Neural cell (in vitro differentiated cells): ENCODE measurements around the gene MED27. TPM values are rescaled to one million over a fixed set of nuclear protein-coding genes. Genes with fewer than 3 reads are reported as not detected.

Experiments
- H2AFZ ChIP-seq: fragments of 200-600, 300-800 bp; sonication (generic), shearing (Covaris generic); 2 replicates; pipeline ENCODE4 v1.6.0; 2014; ENCODE audit warnings: low read depth, mild to moderate bottlenecking, antibody characterized with exemption, low read length, moderate library complexity
- H3F3A ChIP-seq: fragments of 200-600 bp; shearing (Covaris generic); 2 replicates; pipeline ENCODE4 v1.6.1; 2016; ENCODE audit warnings: mild to moderate bottlenecking, moderate library complexity, mixed read lengths, antibody characterized with exemption, low read length; ENCODE audit not compliant: insufficient read depth, poor library complexity, severe bottlenecking
- H3K27ac ChIP-seq: fragments of 200-600, 300-800 bp; sonication (generic), shearing (Covaris generic); 2 replicates; pipeline ENCODE4 v1.5.1; 2014; ENCODE audit warnings: mild to moderate bottlenecking, low read length, moderate library complexity
- H3K27me3 ChIP-seq: fragments of 300-800, 200-600 bp; sonication (generic), shearing (Covaris generic); 2 replicates; pipeline ENCODE4 v1.6.0; 2014; ENCODE audit warnings: mild to moderate bottlenecking, low read depth, low read length, moderate library complexity; ENCODE audit not compliant: insufficient read depth
- H3K36me3 ChIP-seq: fragments of 300-800, 200-600 bp; sonication (generic), shearing (Covaris generic); 2 replicates; pipeline ENCODE4 v1.5.1; 2014; ENCODE audit warnings: mild to moderate bottlenecking, antibody characterized with exemption, low read length, moderate library complexity; ENCODE audit not compliant: insufficient read depth
- H3K4me2 ChIP-seq: fragments of 300-800, 200-600 bp; sonication (generic), shearing (Covaris generic); 2 replicates; pipeline ENCODE4 v1.6.0; 2014; ENCODE audit warnings: mild to moderate bottlenecking, low read length
- H3K4me3 ChIP-seq: fragments of 300-800, 200-600 bp; sonication (generic), shearing (Covaris generic); 2 replicates; pipeline ENCODE4 v1.5.1; 2014; ENCODE audit warnings: mild to moderate bottlenecking, low read length, moderate library complexity
- H3K79me2 ChIP-seq: fragments of 200-600 bp; shearing (Covaris generic); replicated peaks from 2 replicates; pipeline ENCODE4 v1.6.0; 2014; ENCODE audit warnings: mild to moderate bottlenecking, low read length, moderate library complexity; ENCODE audit not compliant: insufficient read depth
- H3K9ac ChIP-seq: fragments of 300-800, 200-600 bp; sonication (generic), shearing (Covaris generic); 2 replicates; pipeline ENCODE4 v1.6.1; 2016; ENCODE audit warnings: mild to moderate bottlenecking, low read length, mixed read lengths
- H3K9me2 ChIP-seq: fragments of 200-600 bp; shearing (Covaris generic); 2 replicates; pipeline ENCODE4 v1.6.1; 2016; ENCODE audit warnings: mild to moderate bottlenecking, low read length, mixed read lengths; ENCODE audit not compliant: insufficient read depth
- H3K9me3 ChIP-seq: fragments of 200-600, 300-800 bp; sonication (generic), shearing (Covaris generic); 2 replicates; pipeline ENCODE4 v1.6.1; 2016; ENCODE audit warnings: mild to moderate bottlenecking, mixed run types, low read length, moderate library complexity, mixed read lengths
- H4K20me1 ChIP-seq: fragments of 200-600 bp; shearing (Covaris generic); 2 replicates; pipeline ENCODE4 v1.6.1; 2016; ENCODE audit warnings: mild to moderate bottlenecking, mixed run types; ENCODE audit not compliant: insufficient read depth
- EP300 ChIP-seq: fragments of 450-650 bp; conservative IDR thresholded peaks from 2 replicates; pipeline ENCODE4 v1.6.1; 2014; ENCODE audit warnings: antibody characterized with exemption, mild to moderate bottlenecking, moderate library complexity; ENCODE audit not compliant: poor library complexity, severe bottlenecking
- EZH2 ChIP-seq: fragments of 200-600, 300-800 bp; shearing (Covaris generic), sonication (generic); IDR thresholded peaks from 2 replicates; pipeline ENCODE4 v1.6.1; 2014; ENCODE audit warnings: antibody characterized with exemption, low read length, borderline replicate concordance, mild to moderate bottlenecking; ENCODE audit not compliant: insufficient read depth, poor library complexity, severe bottlenecking
- MXI1 ChIP-seq: fragments of 450-650 bp; conservative IDR thresholded peaks from 2 replicates; pipeline ENCODE4 v1.6.1; 2014; ENCODE audit warnings: antibody characterized with exemption, mild to moderate bottlenecking; ENCODE audit not compliant: poor library complexity, severe bottlenecking
- POLR2AphosphoS5 ChIP-seq: IDR thresholded peaks from 2 replicates; pipeline ENCODE4 v1.6.1; 2012
- RAD21 ChIP-seq: fragments of 450-650 bp; conservative IDR thresholded peaks from 2 replicates; pipeline ENCODE4 v1.6.1; 2014; ENCODE audit warnings: antibody characterized with exemption, mild to moderate bottlenecking, moderate library complexity
- REST ChIP-seq: IDR thresholded peaks from 2 replicates; pipeline ENCODE4 v1.6.1; 2012; ENCODE audit warnings: borderline replicate concordance
- SMC3 ChIP-seq: fragments of 450-650 bp; conservative IDR thresholded peaks from 2 replicates; pipeline ENCODE4 v1.6.1; 2014; ENCODE audit warnings: antibody characterized with exemption, mild to moderate bottlenecking, moderate library complexity; ENCODE audit not compliant: poor library complexity
- TAF1 ChIP-seq: IDR thresholded peaks from 2 replicates; pipeline ENCODE4 v1.6.1; 2012; ENCODE audit warnings: low read depth
- polyA plus RNA-seq: library from polyadenylated mRNA; depleted of rRNA; stranded (reverse); fragments of >200 nt; gene quantifications from 2 replicates; pipeline ENCODE4 v1.2.3, GENCODE V29; 2014
- TF ChIP-seq, protein P1 (sequence below): fragments of 450-650 bp; IDR thresholded peaks from 2 replicates; pipeline ENCODE4 v1.5.1; 2014; ENCODE audit warnings: antibody characterized with exemption, mild to moderate bottlenecking, moderate library complexity; ENCODE audit not compliant: poor library complexity, severe bottlenecking

The MED27 gene
- polyA plus RNA-seq, 1 donor from 2014 or later, result 7.5 TPM

DNA sequence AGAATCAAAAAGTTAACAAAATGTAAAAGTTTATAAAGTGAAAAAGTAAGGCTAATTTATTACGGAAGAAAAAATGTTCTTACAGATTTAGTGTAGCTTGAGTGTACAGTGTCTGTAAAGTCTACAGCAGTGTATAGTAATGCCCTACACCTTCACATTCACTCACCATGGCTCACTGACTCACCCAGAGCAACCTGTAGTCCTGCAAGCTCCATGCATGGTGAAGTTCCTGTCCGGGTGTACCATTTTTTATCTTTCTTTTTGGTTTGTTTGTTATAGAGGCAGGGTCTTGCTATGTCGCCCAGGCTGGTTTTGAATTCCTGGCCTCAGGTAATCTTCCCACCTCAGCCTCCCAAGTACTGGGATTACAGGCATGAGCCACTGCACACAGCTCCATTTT lies 93.6 kb downstream of the MED27 start:
- Histone ChIP-seq H3K27me3 (no peaks in the 10 kb centered on the region), H3K9me2 (no peaks in the 10 kb centered on the region), H3K27ac (no peak overlapping the region), H4K20me1 (no peaks in the 10 kb centered on the region), H3K79me2 (no peaks in the 10 kb centered on the region), H2AFZ (no peak overlapping the region), H3K9me3 (no peaks in the 10 kb centered on the region), H3K4me2 (no peak overlapping the region), H3K36me3 (no peaks in the 10 kb centered on the region), H3F3A (no peaks in the 10 kb centered on the region), H3K4me3 (no peak overlapping the region), H3K9ac (no peak overlapping the region)
- TF ChIP-seq RAD21 (no peak), POLR2AphosphoS5 (no peak), EP300 (no peak), MXI1 (no peak), EZH2 (no peak), REST (no peak), TAF1 (no peak)
- TF ChIP-seq, protein P1, sequence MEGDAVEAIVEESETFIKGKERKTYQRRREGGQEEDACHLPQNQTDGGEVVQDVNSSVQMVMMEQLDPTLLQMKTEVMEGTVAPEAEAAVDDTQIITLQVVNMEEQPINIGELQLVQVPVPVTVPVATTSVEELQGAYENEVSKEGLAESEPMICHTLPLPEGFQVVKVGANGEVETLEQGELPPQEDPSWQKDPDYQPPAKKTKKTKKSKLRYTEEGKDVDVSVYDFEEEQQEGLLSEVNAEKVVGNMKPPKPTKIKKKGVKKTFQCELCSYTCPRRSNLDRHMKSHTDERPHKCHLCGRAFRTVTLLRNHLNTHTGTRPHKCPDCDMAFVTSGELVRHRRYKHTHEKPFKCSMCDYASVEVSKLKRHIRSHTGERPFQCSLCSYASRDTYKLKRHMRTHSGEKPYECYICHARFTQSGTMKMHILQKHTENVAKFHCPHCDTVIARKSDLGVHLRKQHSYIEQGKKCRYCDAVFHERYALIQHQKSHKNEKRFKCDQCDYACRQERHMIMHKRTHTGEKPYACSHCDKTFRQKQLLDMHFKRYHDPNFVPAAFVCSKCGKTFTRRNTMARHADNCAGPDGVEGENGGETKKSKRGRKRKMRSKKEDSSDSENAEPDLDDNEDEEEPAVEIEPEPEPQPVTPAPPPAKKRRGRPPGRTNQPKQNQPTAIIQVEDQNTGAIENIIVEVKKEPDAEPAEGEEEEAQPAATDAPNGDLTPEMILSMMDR, result no peak

DNA sequence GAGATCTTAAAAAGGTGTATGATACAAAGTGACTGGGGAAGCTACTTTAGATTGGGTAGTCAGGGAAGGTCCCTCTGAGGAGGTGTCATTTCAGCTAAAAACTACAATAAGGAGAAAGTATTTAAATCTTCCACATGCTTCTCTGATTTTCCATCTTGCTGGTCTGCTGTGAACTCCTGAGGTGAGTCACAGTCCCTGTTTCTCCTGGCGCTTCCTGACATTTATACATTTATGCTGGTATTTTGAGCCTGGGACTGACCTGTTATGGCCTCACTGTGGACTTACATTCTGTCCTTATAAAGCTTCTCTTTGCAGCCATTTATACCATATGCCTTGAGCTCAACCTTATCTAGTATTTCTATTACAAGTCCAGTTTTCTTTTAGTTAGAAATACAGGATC lies 95.1 kb downstream of the MED27 start:
- no peak for TF ChIP-seq EP300
- TF ChIP-seq POLR2AphosphoS5, result no peak
- no peak for TF ChIP-seq MXI1
- TF ChIP-seq SMC3, result no peak
- no peak for TF ChIP-seq REST
- TF ChIP-seq EZH2, result no peak
- TF ChIP-seq, protein P1, result no peak
- TF ChIP-seq TAF1, result no peak
- TF ChIP-seq RAD21, result no peak
- Histone ChIP-seq H3K9me3 (no peaks in the 10 kb centered on the region), H3K9ac (no peak overlapping the region), H3K9me2 (no peaks in the 10 kb centered on the region), H3F3A (no peaks in the 10 kb centered on the region), H3K79me2 (no peaks in the 10 kb centered on the region), H3K27me3 (no peaks in the 10 kb centered on the region), H3K27ac (no peak overlapping the region), H3K4me2 (no peak overlapping the region), H3K4me3 (no peak overlapping the region), H3K36me3 (no peaks in the 10 kb centered on the region), H4K20me1 (no peaks in the 10 kb centered on the region), H2AFZ (no peak overlapping the region)
